ENCODE measurements around the gene NUDT21. TPM values are rescaled to one million over a fixed set of nuclear protein-coding genes. Genes with fewer than 3 reads are reported as not detected.

NUDT21 gene
- polyA plus RNA-seq, 1 of the 3 experiments (the other 2 are of a cell fraction), result 42.2 TPM

- Histone ChIP-seq H3F3A (replicated peaks; ENCODE audit: insufficient read depth) (peaks cover 28% of the 10 kb centered on the region), H3K27me3 (ENCODE audit: insufficient read depth) (no peaks in the 10 kb centered on the region), H3K9me2 (no peaks in the 10 kb centered on the region), H4K20me1 (ENCODE audit: insufficient read depth) (no peaks in the 10 kb centered on the region), H2AFZ (ENCODE audit: low read depth) (no peak overlapping the region), H3K4me2 (no peak overlapping the region), H3K4me1 (ENCODE audit: control insufficient read depth in 1 of 2, insufficient read depth in 2 of 2, low read depth in 1 of 2, low read length in 1 of 2) (peaks cover 0 to 17% of the 10 kb centered on the region in 2 experiments; a peak in 1 of 4 replicates), H3K27ac (ENCODE audit: low read depth in 2 of 2, low read length in 1 of 2) (no peak overlapping the region), H3K9me3 (no peaks in the 10 kb centered on the region), H3K36me3 (replicated peaks in 1 of 2; ENCODE audit: control insufficient read depth in 1 of 2, insufficient read depth in 2 of 2, low read length in 1 of 2) (peaks cover 71 to 79% of the 10 kb centered on the region in 2 experiments), H3K4me3 (ENCODE audit: low read depth in 2 of 2, low read length in 1 of 2) (no peak overlapping the region), H3K9ac (no peak overlapping the region), H3K79me2 (ENCODE audit: insufficient read depth) (0 out of 2 replicates have a peak, but pooled peaks cover 9% of the 10 kb centered on the region)
- DNase-seq, result no peak
- CTCF ChIA-PET, result interaction anchor here (0.6 kb wide), 1 partner anchor 608 kb away, joined by 3 read pairs; no protein-coding TSS in a partner anchor
- POLR2A ChIA-PET, result interaction anchor here (0.6 kb wide), 1 partner anchor 19 kb away, joined by 4 read pairs; no protein-coding TSS in a partner anchor
- TF ChIP-seq SMC3 (IDR thresholded peaks at IDR 0.05; ENCODE audit: low read depth, low read length) (no peak), CTCF (IDR thresholded peaks at IDR 0.05) (no peak), ZBTB33 (IDR thresholded peaks at IDR 0.05; ENCODE audit: borderline replicate concordance, low read depth) (no peak), JUND (IDR thresholded peaks at IDR 0.05) (no peak), MEF2A (IDR thresholded peaks at IDR 0.05; ENCODE audit: borderline replicate concordance, low read depth) (no peak), EZH2phosphoT487 (IDR thresholded peaks at IDR 0.05; ENCODE audit: borderline replicate concordance, low read depth) (no peak), FOSL2 (IDR thresholded peaks at IDR 0.05; ENCODE audit: borderline replicate concordance, low read depth) (no peak), FOXJ3 (CRISPR knock-in tag; IDR thresholded peaks at IDR 0.05) (no peak), RFX5 (IDR thresholded peaks at IDR 0.05; ENCODE audit: low read length) (no peak), FOXM1 (IDR thresholded peaks at IDR 0.05; ENCODE audit: low read depth) (no peak), TAF1 (IDR thresholded peaks at IDR 0.05; ENCODE audit: borderline replicate concordance, low read depth, low read length) (no peak), NRF1 (IDR thresholded peaks at IDR 0.05; ENCODE audit: low read depth, low read length) (no peak), MAX (IDR thresholded peaks at IDR 0.05; ENCODE audit: low read depth) (no peak), TEAD4 (IDR thresholded peaks at IDR 0.05; ENCODE audit: borderline replicate concordance, insufficient read depth) (no peak), GATA2 (CRISPR knock-in tag; IDR thresholded peaks at IDR 0.05) (no peak), ELF1 (IDR thresholded peaks at IDR 0.05) (no peak), EP300 (IDR thresholded peaks at IDR 0.05; ENCODE audit: borderline replicate concordance in 1 of 2, low read depth in 1 of 2, low read length in 1 of 2) (no peak)
- WGBS (ENCODE audit: low lambda C conversion rate), result 95% methylated on average over 2 of the region's 2 CpGs
These were observed 24.1 kb upstream of the NUDT21 start for GRCh38 chr16:56475201-56475600.
